Gastrocnemius medialis (tissue), 4 donors: Measurements from ENCODE around the gene HDAC7. TPM values are rescaled to one million over a fixed set of nuclear protein-coding genes. Genes with fewer than 3 reads are reported as not detected.

Experiments
- ATAC-seq, 2 donors: fragments of 150-250 bp; one replicate each; pipeline ENCODE4 v1.9.1; 2016
- DNase-seq, 2 donors: peaks; one replicate each; pipeline ENCODE4 v3.0.0-alpha.2; 2019
- H3K27ac ChIP-seq, 4 donors: fragments of 200-600 bp; sonication (generic); 1 replicate in 1 of 4; 2 replicates in 3 of 4; pipeline ENCODE4 v1.5.1; 2016 to 2018; ENCODE audit warnings: mild to moderate bottlenecking in 2 of 4, moderate library complexity in 1 of 4
- H3K27me3 ChIP-seq, 3 donors: fragments of 200-600 bp; sonication (generic) in 2 of 3; 1 replicate in 1 of 3; 2 replicates in 2 of 3; pipeline versions ENCODE4 v1.5.1 to v1.6.0; 2016 to 2019; ENCODE audit warnings: mild to moderate bottlenecking in 1 of 3, moderate library complexity in 1 of 3
- H3K36me3 ChIP-seq, 2 donors: fragments of 200-600 bp; sonication (generic) in 1 of 2; one replicate each; pipeline ENCODE4 v1.5.1; 2017 to 2018
- H3K4me1 ChIP-seq, 2 donors: fragments of 200-600 bp; sonication (generic) in 1 of 2; one replicate each; pipeline ENCODE4 v1.5.1; 2016 to 2017; ENCODE audit warnings: mild to moderate bottlenecking in 2 of 2
- H3K4me3 ChIP-seq, 4 donors: fragments of 200-600 bp; sonication (generic) in 3 of 4; 1 replicate in 1 of 4; 2 replicates in 3 of 4; pipeline ENCODE4 v1.5.1; 2016 to 2019; ENCODE audit warnings: mild to moderate bottlenecking in 2 of 4
- H3K9me3 ChIP-seq, 3 donors: fragments of 200-600 bp; sonication (generic) in 2 of 3; 1 replicate in 1 of 3; 2 replicates in 2 of 3; pipeline ENCODE4 v1.5.1; 2016 to 2019
- CTCF ChIP-seq, 5 experiments: fragments of 450-650 bp in 3 of 5; fragments of 200-600 bp in 2 of 5; sonication (generic) in 2 of 5; IDR thresholded peaks in 4 of 5; conservative IDR thresholded peaks in 1 of 5; 1 replicate in 4 of 5; 2 replicates in 1 of 5; pipeline ENCODE4 v1.5.1; 2016 to 2019; ENCODE audit warnings: antibody characterized with exemption in 5 of 5, mild to moderate bottlenecking in 3 of 5, moderate library complexity in 3 of 5
- POLR2A ChIP-seq, 2 donors: fragments of 450-650 bp; IDR thresholded peaks; one replicate each; pipeline ENCODE4 v1.6.1; 2017; ENCODE audit warnings: antibody characterized with exemption in 2 of 2, mild to moderate bottlenecking in 2 of 2, moderate library complexity in 2 of 2
- in situ Hi-C, 4 donors: fragments of 200-750 bp; cut with MboI; loops; one replicate each; pipeline versions ENCODE4 v1.15.0 to v1.8.0; 2017; ENCODE audit warnings: low sequenced_read_pairs in 4 of 4
- intact Hi-C: fragments of 100-400 bp; cut with DNase I; formaldehyde crosslinking; loops from one replicate; pipeline ENCODE4 v1.15.1; 2023; ENCODE audit warnings: low total_unique reads
- total RNA-seq, 4 donors: library from RNA; depleted of rRNA; stranded (reverse); fragments of >200 nt; gene quantifications; one replicate each; pipeline versions ENCODE4 v1.1.0 to v1.2.3, GENCODE V29; 2016

Gene HDAC7
- total RNA-seq, 4 donors from 2014 or later: 12.2 to 27.1 (median 17.0) TPM

DNA sequence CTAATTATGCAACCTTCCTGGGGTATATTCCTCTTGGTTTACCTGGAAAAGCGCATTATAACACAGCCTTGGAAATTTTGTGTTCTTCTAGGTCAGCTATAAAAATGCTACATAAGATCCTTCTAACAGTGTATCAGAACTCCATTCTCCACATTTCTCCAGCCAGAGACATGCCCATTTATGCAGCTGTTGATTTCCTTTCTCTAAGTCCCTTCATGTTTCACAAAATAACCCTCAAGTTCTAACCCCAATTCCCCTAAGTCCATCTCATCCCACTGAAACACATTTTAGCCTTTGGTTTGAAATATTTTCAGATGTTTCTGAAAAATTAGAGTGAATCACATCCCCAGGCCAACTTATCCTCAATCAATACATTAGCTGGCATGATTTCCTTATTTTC, 20.9 kb upstream of the HDAC7 start:
- intact Hi-C loops: no loop called here
- in situ Hi-C loops: loop anchor here in 2 of 4 donors (25.0 kb wide), 1 partner anchor 103 kb away; the partner anchor contains the start of gene ENDOU (in 2 of the 2)
- no peak for DNase-seq

DNA sequence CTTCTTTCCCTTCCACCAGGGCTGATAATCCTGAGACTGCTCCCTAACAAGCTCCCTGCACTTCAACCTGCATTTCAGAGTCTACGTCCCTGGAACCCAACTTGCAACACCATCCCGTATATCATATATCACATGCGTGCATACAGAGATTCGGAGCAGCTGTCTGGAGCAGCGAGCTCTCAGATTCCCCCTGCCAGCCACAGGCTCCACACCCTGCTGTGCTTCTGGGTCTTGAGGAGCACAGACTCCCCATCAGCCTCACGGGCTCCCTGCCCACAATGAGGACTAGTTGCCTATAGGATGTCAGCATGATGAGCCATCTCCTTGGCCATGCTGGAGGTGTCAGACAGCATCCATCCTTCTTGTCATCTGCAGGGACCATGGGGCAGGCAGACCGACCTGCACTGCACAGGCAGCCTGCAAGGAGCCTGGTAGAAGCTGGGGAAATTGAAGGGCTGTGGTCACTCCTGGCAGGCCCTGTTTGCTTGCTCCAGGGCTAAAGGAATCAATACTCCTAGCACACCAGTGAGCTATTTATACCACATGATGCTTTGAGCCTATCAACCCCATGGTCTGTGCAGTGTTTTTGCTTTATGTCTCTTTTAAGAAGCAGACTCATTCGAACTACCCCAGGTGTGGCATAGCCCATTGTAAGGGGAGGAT, 19.6 kb upstream of the HDAC7 start:
- Histone ChIP-seq H3K36me3 (no peaks in the 10 kb centered on the region), H3K4me1 (peaks cover 17 to 28% of the 10 kb centered on the region in 2 donors), H3K4me3 (no peak overlapping the region), H3K27me3 (no peaks in the 10 kb centered on the region), H3K9me3 (no peaks in the 10 kb centered on the region), H3K27ac (no peak overlapping the region)
- intact Hi-C loops: loop anchor here (2.0 kb wide), 1 partner anchor 67 kb away; the partner anchor contains the start of gene SLC48A1
- no peak for TF ChIP-seq CTCF (IDR thresholded peaks at IDR 0.05 in 4 of 5, conservative IDR thresholded peaks at IDR 0.05 in 1 of 5)
- TF ChIP-seq POLR2A (IDR thresholded peaks at IDR 0.05): no peak
- peak; percentile 41 to 45 for ATAC-seq
- DNase-seq: no peak
- in situ Hi-C loops: loop anchor here (5.0 to 25.0 kb wide), 6 partner anchors 52 to 127 kb away; partner anchors contain the start of gene ENDOU (in 2 of the 4)

More for the DNA sequence above, 20.9 kb upstream of the HDAC7 start:
- Histone ChIP-seq H3K27me3 (no peaks in the 10 kb centered on the region), H3K4me3 (no peak overlapping the region), H3K27ac (no peak overlapping the region), H3K9me3 (no peaks in the 10 kb centered on the region), H3K36me3 (no peaks in the 10 kb centered on the region), H3K4me1 (peaks cover 15 to 31% of the 10 kb centered on the region in 2 donors)
- no peak for TF ChIP-seq POLR2A (IDR thresholded peaks at IDR 0.05)
- TF ChIP-seq CTCF (IDR thresholded peaks at IDR 0.05 in 4 of 5, conservative IDR thresholded peaks at IDR 0.05 in 1 of 5): no peak
- no peak for ATAC-seq

GRCh38 chr12:47838286-47838931, 18.7 kb upstream of the HDAC7 start:
- no peaks in the 10 kb centered on the region for H3K36me3 ChIP-seq
- H3K4me3 ChIP-seq: no peak overlapping the region
- peak; percentile 30 to 40 for ATAC-seq
- in situ Hi-C loops (loop anchor here (5.0 to 25.0 kb wide), 6 partner anchors 51 to 126 kb away; partner anchors contain the start of gene ENDOU (in 2 of the 4)), intact Hi-C loops (loop anchor here (1.0 to 2.0 kb wide), 3 partner anchors 66 to 123 kb away; partner anchors contain the start of gene SLC48A1)
- no peaks in the 10 kb centered on the region for H3K9me3 ChIP-seq
- H3K4me1 ChIP-seq: peaks cover 17 to 28% of the 10 kb centered on the region in 2 donors
- H3K27me3 ChIP-seq: no peaks in the 10 kb centered on the region
- DNase-seq: no peak
- no peak overlapping the region for H3K27ac ChIP-seq
- TF ChIP-seq CTCF (IDR thresholded peaks at IDR 0.05 in 4 of 5, conservative IDR thresholded peaks at IDR 0.05 in 1 of 5) (peak; percentile 31 to 76 (median 44)), POLR2A (IDR thresholded peaks at IDR 0.05) (no peak)

DNA sequence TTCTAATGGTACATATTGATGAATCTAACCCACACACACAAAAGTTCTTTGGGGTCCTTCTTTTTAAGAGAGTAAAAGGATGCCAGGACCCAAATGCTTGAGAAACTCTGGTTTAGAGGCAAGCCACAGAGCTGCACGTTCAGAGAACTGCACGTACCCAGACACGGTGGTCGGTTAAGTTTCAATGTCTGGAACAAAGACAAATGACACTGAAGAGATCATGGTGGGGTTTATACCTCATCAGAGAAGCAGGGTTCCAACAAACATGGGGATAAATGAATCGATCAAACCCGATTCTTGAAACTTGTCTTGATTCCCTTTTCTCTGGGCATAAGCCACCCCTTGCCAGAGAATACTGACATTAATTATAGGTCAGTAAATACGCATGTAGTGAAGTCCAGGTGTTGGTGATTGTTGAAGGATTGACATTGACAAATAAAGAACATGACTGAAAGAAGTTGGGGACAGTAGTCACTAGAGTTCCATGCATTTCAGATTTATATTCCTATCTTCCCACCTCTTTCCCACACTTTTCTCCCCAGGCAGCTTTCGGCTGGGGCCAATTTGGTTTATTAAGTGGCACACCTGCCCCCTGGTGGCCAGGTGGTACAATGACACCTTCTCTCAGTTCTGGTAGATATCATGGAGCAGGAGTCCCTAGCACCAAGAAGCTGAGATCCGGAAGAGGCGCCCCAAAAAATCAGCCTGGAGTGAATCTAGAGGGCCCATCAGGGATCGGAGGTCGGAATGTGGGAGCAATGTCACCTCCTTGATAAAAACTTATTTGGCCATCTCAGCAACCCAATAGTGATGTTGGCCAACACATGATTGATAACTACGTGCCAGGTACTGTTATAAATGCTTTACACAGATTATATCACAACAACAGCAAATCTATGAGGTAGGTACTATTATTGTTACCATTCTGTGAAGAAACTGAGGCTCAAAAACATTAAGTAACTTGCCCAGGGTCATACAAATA, 17.8 kb upstream of the HDAC7 start:
- in situ Hi-C loops: loop anchor here (5.0 to 25.0 kb wide), 6 partner anchors 50 to 125 kb away; partner anchors contain the start of gene ENDOU (in 2 of the 4)
- Histone ChIP-seq H3K36me3 (no peaks in the 10 kb centered on the region), H3K9me3 (no peaks in the 10 kb centered on the region), H3K27ac (no peak overlapping the region), H3K4me1 (peaks cover 17 to 28% of the 10 kb centered on the region in 2 donors), H3K27me3 (no peaks in the 10 kb centered on the region), H3K4me3 (no peak overlapping the region)
- peak; percentile 68 to 84 for ATAC-seq
- DNase-seq: peak in 1 of 2 donors; percentile 56
- intact Hi-C loops: loop anchor here (1.0 to 2.0 kb wide), 6 partner anchors 18 to 186 kb away; partner anchors contain the start of genes HDAC7 and SLC48A1
- TF ChIP-seq POLR2A (IDR thresholded peaks at IDR 0.05) (no peak), CTCF (IDR thresholded peaks at IDR 0.05 in 4 of 5, conservative IDR thresholded peaks at IDR 0.05 in 1 of 5) (peak; percentile 90 to 95 (median 92))
